Activated T-helper 1 cell treated with anti-CD3 and anti-CD28 coated beads, Interleukin-2, amount 50 U/mL, for 16 hours (primary cell): ENCODE measurements around the gene RGS17.
"Not testable (repeated sequence)": the region's sequence is repeated elsewhere in the genome, so short reads cannot be mapped to it uniquely, and the experiment has no call there.

ENCODE experiments used
- DNase-seq, 2 donors: peaks; one replicate each; pipeline ENCODE4 v3.0.0-alpha.2; 2020; ENCODE audit warnings: low read depth in 1 of 2, low spot score in 1 of 2

The RGS17 gene, protein sequence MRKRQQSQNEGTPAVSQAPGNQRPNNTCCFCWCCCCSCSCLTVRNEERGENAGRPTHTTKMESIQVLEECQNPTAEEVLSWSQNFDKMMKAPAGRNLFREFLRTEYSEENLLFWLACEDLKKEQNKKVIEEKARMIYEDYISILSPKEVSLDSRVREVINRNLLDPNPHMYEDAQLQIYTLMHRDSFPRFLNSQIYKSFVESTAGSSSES

DNA sequence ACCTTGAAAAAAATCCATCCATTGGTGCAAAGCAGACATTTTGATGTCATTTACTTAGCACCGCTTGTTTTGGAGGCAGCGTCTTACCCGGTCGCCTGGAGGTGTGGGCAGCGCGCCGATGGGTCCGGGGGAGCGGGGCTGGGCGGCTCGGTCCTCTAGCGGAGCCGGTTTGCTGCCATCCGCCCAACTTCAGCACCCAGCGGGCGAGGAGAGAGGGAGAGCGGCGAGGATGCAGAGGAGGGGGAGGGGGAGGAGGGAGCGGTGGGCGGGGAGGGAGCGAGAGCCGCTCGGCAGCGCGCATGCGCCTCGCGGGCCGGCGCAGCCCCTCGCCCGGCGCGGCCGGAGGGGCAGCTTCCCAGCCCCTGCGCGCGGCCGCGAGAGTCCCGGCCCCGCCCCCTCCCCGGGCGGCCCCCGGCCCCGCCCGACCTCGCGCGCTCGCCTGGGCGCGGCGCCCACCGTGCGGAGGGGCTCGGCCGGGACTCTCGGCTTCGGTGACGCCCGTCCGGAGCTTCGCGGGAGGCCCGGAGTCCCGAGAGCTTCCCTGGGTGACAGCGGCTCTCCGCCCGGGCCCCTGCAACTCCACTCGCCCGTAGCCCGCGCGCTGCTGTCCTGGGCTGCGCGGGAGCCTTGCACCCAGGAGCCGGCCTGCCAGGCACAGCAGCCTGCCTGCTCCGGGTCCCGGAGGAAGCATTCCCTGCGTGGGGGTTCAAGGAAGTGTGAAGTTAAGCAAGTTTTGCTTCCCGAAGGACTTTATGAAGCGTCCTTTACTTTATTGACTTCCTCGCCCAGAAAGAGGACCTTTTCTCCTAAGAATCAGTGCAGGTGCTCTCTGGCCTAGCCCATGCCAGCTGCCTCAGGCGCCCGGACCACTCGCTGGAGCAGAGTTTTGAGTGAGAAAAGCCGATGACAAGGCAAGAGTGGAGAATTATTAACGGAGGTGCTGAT is at the start of gene RGS17:
Gene RGS17 (minus strand): TSS at position 246 of the 945 bp plus-strand sequence. CDS start 87,264 bp downstream, outside the sequence.
- DNase-seq = no peak

DNA sequence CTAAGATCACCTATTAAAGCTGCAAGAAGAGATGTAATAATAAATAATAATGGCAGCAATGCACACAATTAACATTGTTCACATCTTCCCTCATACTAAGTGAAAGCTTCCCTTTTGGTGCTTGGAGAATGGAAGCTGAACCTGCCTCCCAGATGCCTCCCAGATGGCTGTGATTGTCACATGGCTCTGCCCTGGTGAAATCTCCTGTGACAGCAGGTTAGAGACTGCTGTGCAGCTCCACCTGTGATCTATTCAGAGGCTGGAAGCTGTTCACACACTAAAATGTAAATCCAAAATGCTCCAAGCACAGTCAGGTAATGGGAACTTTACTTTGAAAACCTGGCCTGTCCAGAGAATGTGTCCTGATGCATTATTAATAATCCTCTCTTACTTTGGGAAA is 41.7 kb upstream of the RGS17 start:
- no peak for DNase-seq

DNA sequence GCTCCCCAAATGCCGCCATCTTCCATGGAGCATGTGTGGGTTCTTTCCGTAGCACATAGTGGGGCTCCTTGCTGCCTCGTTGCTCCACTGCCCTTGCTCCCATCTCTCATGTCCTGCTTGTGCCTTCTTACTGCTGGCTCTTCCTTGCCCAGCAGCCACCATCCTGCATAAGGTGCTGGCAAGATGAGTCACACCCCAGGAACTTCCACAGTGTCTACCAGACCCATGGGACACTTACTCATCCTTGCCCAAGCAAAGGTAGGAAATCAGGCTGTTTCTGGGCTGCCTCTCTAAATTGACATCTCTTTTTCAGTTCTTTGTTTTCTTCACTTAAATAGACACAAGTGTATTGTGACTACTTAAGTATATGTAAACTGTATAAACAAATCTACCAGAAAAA is 39.4 kb upstream of the RGS17 start:
- no peak for DNase-seq

DNA sequence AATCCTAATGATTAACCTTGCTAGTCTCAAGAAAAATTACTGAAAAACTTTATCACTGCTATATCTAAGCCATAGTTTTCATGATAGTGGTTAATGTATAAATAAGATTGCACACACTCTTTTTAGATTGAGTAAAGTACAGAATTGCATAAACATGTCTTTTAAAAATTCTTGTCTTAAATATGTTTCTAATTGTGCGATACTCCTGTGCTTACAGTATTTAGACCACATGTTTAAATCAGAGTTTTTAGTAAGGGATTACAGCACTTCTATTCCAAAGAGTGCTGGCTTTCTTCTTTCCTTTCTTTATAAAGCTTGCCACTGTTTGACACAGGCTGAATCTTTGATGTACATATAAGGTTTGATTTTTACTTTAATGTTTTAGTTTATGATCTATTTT is 36.8 kb upstream of the RGS17 start:
- no peak for DNase-seq

DNA sequence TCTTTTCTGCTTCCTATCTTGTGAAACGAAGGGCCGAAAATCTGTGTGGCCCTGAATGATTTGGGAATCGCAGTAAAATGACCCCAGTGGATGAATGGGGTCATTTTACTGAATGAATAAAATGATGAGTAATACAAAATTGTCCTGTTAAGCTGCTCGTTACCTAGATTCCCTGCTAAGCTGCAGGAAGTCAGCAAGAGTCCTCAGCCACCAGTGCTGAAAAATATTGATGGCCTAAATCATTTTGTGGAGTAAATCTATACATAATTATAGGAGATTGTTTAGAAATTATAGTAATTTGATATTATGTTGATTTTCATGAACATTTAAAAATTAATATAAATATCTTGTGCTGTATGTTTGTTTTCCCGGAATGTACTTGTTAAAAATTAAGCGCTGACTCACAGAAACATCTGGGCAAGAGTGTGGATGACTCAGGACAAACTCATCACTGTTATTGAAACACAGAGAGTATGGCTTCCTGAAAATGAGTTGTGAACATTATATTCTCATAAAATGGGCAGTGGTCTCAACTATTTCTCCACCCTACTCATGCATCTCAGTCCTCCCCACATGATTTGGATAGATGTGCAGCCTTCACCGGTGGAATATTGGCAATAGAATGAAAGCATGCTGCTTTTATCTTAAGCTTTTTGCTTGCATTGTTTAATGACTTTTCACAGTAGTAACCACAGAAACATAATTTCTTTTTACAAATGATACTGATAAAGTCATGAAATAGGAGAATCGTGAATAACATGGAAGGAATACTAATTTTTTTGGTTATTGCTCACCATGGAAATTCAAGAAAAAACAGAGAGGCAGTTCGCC is 36.2 kb upstream of the RGS17 start:
- DNase-seq = no peak

DNA sequence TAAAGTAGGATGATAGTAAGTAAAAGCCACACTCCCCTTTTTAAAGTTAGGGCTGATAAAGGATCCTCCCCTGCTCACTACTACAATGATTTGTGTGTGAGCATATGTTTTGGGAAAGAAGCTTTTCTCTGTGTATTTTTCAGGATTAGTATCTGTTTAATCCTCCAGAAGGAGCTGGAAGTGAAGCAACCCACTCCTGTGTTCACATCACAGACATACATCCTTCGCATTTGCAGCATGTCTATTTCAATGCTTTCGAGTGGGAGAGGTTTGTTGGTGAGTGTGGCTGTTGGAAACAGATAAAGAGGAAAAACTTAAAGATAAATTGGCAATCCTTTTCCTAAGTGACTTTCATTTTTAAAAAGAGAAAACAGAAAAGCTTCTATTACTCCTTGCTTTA is 31.6 kb upstream of the RGS17 start:
- DNase-seq = no peak

DNA sequence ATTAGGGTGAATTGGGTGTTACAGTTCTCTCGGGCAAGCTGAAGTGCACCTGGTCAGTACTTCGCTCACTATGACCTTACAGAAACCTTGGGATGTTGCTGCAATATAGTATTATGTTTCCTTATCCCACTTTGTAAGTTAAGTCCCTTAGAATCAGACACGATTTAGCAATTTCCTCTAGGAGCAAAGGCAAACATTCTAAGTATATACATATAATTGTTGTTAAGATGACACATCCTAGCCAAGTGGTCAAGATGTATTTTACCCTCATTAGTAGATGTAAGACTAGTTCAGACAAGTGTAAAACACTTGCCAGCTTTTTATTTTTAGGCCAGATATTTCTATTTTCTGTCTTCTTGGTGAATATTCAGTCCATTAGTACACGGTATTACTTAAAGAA is 31.1 kb upstream of the RGS17 start:
- DNase-seq = no peak

DNA sequence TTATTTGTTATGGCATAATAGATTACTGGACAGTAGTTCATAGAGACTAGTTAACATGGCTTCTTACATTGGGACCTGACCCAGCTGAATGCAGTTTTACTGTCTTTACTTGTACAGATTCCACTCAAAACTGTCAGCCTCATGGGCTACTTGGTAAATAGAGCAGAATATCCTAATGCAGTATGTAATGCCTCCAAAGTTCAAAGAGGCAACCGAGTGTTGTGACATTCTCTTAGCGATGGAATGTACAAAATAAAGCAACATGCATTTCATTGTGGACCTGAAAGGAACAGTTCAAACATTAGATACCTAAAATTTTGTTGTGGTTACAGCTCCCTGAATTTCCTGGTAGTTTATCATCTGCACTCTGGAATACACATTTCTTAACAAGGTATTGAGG is 29.1 kb upstream of the RGS17 start:
- DNase-seq = no peak

DNA sequence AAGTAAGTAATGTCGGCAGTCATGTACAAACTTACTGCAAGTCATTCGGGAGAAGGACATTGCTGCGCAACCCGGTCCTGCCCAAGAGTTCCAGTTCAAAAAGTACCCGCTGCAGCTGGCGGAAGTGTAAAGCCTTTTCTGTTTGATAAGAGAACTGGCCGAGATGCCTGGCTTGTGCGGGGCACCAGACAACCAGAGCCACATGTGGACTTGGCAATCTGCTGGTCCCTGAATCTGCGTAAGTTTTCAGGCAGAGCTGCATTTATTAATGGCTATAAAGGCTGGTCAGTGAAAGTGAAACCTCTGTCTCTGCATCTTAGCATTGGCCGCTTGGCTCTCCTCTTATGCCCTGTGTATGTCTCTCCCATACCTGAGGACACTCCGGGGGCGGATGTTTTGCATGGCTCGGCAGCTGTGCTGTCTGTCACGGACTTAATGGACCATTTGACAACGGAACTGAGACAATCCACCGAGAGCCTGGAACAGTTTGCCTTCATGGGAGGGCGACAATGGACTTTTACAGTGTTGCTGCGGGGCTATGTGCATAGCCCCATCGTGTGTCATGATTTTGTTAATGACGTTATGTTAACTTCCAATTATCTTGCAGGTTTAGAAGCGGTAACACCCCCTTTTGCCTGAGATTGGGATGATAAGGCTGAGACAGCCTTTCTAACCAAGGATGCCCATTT is 19.8 kb upstream of the RGS17 start:
- no peak for DNase-seq

DNA sequence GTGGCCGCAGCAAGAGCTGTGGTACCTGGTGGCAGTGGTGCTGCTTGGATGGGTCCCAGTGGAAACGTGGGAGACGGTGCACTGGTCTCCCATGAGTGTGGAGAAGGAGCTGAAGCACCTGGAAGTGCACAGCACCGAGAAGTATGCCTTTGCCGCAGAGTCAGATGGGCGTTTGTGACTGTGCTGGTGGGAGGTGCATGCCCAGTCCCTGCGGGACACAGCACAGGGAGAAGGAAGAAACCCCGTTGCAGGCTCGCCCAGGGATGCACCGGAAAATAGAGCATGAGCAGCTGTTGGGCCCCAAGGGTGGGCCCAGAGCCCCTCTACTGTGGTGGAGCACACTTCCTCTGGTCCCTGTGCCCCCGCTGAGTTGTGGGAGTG is 19.3 kb upstream of the RGS17 start:
- DNase-seq = no peak

DNA sequence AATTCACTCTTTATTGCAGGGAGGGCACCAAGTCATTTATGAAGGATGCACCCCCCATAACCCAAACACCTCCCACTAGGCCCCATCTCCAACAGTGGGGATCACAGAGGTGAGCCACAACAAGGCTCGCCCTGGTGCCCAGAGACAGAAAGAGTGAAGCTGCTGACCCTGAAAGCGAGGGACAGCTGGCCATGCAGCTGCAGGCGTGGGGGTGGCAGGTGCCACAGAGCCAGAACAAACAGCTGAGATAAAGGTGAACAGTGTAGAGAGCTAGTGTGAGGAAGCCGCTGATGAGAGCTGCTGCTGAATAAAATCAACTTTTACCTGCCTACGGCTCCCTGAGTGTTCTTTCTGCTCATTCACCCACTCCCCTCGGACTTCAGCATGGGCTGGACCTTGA is 18.8 kb upstream of the RGS17 start:
- DNase-seq = no peak

DNA sequence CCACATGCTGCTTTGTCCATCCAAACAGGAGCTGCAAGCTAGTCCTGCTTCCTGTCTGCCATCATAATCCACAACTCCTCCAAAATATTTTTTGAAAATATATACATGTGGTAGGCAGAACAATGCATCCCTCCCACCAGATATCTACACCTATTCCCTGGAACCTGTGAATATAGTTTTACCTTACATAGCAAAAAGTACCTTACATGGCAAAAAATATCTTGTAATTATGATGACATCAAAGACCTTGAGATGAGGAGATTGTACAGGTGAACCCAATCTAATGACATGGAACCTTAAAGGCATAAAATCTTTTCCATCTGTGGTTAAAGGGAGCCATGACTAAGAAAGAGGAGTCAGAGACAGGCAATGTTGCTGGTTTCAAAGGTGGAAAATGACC is 15.3 kb upstream of the RGS17 start:
- no peak for DNase-seq

DNA sequence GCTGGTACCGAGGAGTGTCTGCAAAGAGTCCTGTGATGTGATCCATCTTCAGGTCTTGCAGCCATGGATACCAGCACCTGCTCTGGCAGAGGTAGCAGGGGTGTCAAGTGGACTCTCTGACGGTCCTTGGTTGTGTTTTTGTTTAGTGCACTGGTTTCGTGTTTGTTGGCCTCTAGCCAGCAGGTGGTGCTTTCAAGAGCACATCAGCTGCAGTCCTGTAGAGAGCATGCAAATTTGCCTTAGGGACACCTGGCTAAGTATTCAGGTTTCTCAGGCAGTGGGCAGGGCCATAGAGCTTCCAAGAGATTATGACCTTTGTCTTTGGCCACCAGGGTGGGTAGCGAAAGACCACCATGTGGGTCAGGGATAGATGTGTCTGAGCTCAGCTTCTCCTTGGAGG is 14.5 kb upstream of the RGS17 start:
- DNase-seq = no peak

DNA sequence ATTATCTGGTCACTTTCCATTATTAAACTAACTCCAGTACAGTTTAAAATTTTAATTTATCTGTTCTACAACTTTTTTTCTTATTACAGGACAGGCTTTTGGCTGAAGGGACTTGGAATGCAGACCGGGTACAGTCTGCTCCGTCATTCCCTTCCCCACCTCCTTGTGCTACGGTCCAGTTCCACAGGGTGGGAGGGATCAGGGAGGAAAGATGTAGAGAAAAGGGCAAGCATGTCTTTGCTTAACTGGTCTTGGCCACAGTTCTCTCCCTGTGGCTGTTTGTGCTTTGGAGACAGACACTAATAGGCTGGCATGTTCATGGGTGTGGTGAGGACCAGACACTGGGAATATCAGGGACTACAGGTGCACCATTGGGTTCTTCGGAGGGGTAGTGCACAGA is 12.1 kb upstream of the RGS17 start:
- DNase-seq = no peak

DNA sequence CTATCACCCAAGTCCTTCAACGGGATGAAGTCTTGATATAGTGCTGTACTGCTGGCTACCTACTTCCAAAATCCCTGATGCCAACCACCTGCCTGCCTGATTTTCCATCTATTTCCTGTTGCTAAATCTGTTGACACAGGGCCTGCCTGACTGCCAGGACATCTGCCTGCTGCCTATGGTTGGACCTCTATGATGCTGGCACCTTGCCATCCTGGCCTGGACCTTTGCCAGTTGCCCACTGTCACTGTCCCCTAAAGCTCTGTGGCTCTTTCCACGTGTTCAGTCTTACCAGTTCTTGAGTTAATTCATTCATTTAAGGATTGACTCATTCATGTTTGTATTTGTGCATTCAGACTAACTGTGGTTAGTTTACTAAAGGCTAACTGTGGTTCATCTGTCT is 9.2 kb upstream of the RGS17 start:
- no peak for DNase-seq

DNA sequence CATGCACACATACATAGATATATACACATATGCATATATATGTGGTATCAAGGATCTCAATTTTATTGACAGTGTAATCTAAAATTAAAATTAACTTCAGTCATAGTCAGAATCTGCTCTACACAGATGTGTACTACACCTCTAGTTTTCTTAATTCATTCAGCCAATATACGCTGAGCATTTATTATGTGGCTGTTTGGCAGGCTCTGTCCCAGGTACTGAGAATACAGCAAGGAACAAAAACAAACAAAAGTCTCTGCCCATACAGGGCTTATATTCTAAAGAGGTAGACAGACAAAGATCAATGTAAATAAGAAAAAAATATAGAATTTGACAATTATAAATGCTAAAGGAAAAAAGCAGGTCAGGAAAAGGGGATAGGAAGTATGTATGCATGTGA is 7.8 kb upstream of the RGS17 start:
- DNase-seq = no peak

DNA sequence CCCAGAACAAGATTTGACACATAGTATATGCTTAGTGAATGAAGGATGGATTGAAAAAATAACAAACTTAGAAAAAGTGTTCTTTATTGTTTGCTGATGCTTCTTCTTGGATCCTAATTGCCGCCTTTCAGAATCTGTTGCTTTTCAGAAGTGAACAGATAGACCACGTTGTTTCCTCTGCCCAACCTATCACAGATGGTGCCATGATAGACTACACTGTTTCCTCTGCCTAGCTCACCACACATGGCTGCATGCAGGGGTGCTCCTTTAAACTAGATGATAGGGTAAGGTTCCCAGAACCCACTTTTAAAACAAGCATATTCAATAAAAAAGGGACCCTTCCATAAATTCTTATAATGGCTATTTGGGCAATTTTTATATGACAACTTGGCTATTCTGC is 4.6 kb upstream of the RGS17 start:
- no peak for DNase-seq

DNA sequence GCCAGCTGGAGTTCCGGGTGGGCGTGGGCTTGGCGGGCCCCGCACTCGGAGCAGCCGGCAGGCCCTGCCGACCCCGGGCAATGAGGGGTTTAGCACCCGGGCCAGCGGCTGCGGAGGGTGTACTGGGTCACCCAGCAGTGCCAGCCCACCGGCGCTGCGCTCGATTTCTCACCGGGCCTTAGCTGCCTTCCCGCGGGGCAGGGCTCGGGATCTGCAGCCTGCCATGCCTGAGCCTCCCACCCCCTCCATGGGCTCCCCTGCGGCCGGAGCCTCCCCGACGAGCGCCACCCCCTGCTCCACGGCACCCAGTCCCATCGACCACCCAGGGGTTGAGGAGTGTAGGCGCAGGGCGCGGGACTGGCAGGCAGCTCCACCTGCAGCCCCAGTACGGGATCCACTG is 2.6 kb upstream of the RGS17 start:
- not testable (repeated sequence) for DNase-seq

DNA sequence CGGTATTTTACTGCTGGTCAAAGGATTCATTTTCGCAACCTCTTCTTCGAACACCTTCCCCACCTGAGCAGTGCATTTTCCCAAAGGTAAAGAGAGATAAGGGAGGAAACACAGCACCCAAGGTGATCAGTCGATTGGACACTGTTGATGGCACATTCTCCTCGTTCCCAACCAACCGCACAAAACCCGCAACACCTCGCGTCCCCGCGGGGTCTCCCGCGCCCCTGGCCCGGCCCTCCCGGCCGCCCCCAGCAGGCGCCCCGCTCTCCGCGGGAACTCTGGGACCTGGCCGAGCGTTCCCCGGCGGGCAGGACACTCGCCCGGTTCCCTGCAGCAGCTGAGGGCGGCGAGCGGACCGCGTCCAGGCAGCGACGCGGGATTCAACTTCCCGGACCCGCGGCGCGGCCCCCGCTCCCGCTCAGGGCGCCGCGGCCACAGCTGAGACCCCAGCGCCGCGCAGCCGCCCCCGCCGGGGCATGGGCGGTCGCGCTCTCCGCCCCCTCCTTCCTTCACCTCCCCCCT is 506 bp downstream of the RGS17 start:
- no peak for DNase-seq

DNA sequence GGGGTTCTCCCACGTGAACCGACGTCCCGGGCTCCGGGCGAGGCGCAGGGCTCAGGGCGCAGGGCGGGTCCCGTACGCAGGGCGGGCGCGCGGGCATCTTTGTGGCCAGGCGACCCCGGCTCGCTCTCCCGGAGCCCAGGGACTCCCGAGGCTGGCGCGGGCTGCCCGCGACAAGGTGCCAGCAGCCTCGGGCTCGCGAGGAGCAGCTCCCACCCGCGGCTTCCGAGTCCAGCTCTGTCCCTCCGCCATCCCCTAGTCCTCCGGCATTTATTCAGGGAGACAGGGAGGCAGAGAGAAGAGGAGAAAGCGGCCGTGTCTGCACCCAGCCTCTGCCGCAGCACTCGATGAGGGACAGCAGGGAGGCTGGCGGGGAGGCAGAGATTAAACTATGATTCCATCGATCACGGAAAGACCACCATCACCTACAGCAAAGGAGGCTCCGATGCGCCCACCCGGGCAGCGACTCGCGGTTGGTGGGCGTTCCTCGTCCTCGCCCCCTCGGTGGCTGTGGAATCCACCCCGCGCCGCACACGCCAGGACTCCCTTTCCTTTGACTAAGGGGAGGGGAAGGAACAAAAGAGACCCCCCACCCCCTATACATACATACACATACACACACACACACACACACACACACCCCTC is 1.1 kb downstream of the RGS17 start:
- no peak for DNase-seq

DNA sequence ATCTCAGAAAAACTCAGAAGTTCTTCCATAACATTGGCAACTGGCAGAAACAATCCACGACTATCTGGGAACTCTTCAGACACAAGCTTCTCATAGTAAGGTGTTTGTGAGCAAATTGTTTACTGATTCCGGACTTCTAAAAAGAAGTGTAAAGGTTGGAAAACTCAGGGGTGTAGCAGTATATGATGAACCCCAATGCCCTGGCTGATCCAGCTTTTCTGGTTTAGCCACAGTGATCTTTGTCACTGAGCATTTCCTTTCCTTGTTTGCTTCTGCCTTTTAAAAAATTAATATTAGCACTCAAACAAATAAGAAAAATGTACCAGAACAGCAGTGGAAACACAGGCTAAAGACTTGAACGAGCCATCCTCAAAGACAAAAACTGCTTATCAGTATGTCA is 4.9 kb downstream of the RGS17 start:
- DNase-seq = no peak
